SK-N-SH treated with all-trans-retinoic acid at 6 μM for 48 hours (cell line): ENCODE measurements around the gene OSCP1.

Source experiments
- BACH2 ChIP-seq: fragments of 250-450 bp; sonication (Bioruptor Pico); IDR thresholded peaks from 2 replicates; pipeline ENCODE4 v1.9.0; 2021; ENCODE audit warnings: mild to moderate bottlenecking, borderline replicate concordance
- CREB5 ChIP-seq: fragments of 250-450 bp; sonication (Bioruptor Pico); IDR thresholded peaks from 2 replicates; pipeline ENCODE4 v1.5.1; 2020; ENCODE audit warnings: low read depth, mild to moderate bottlenecking, moderate library complexity
- ESRRG ChIP-seq: fragments of 250-450 bp; sonication (Bioruptor Pico); IDR thresholded peaks from 2 replicates; pipeline ENCODE4 v1.6.1; 2021; ENCODE audit warnings: mild to moderate bottlenecking
- GLIS3 ChIP-seq: fragments of 250-450 bp; sonication (Bioruptor Pico); IDR thresholded peaks from 2 replicates; pipeline ENCODE4 v1.5.0; 2020; ENCODE audit warnings: mild to moderate bottlenecking, moderate library complexity
- ISL1 ChIP-seq: fragments of 250-450 bp; sonication (Bioruptor Pico); IDR thresholded peaks from 2 replicates; pipeline ENCODE4 v2.1.2; 2022; ENCODE audit warnings: mild to moderate bottlenecking, moderate library complexity
- RARB ChIP-seq: fragments of 250-450 bp; sonication (Bioruptor Pico); IDR thresholded peaks from 2 replicates; pipeline ENCODE4 v1.8.0; 2021; ENCODE audit warnings: mild to moderate bottlenecking, moderate library complexity
- TOX ChIP-seq: fragments of 250-450 bp; sonication (Bioruptor Pico); IDR thresholded peaks from 2 replicates; pipeline ENCODE4 v1.8.0; 2021; ENCODE audit warnings: mild to moderate bottlenecking, moderate library complexity, borderline replicate concordance
- ZC3H10 ChIP-seq: fragments of 250-450 bp; sonication (Bioruptor Pico); IDR thresholded peaks from 2 replicates; pipeline ENCODE4 v1.5.1; 2021; ENCODE audit warnings: mild to moderate bottlenecking, moderate library complexity
- ZNF70 ChIP-seq: fragments of 450-650 bp; formaldehyde crosslinking; IDR thresholded peaks from 2 replicates; pipeline ENCODE4 v1.5.0; 2020; ENCODE audit warnings: mild to moderate bottlenecking, moderate library complexity

GRCh38 chr1:36401602-36402503 lies 48.4 kb downstream of the OSCP1 start:
- TF ChIP-seq GLIS3 (CRISPR knock-in tag) (no peak), RARB (CRISPR knock-in tag) (no peak), BACH2 (no peak), ZNF70 (CRISPR knock-in tag) (no peak), TOX (CRISPR knock-in tag) (no peak), ZC3H10 (no peak), ESRRG (CRISPR knock-in tag) (no peak), ISL1 (no peak), CREB5 (no peak)
